Parathyroid adenoma (tissue), 2 donors: ENCODE results near the gene FRMD1.

ENCODE experiments used
- H2AFZ ChIP-seq: fragments of 300-600 bp; sonication (generic); one replicate; pipeline ENCODE4 v1.7.0; 2017; ENCODE audit warnings: antibody characterized with exemption, mild to moderate bottlenecking
- H3K27ac ChIP-seq: fragments of 300-600 bp; sonication (generic); one replicate; pipeline ENCODE4 v1.7.0; 2017
- H3K27me3 ChIP-seq: fragments of 300-600 bp; sonication (generic); one replicate; pipeline ENCODE4 v1.7.0; 2017; ENCODE audit warnings: low read length; ENCODE audit not compliant: control insufficient read depth, insufficient read depth
- H3K36me3 ChIP-seq: fragments of 300-600 bp; sonication (generic); one replicate; pipeline ENCODE4 v1.7.0; 2017; ENCODE audit warnings: low read length; ENCODE audit not compliant: control insufficient read depth, insufficient read depth
- H3K4me1 ChIP-seq: fragments of 300-600 bp; sonication (generic); one replicate; pipeline ENCODE4 v1.7.0; 2017; ENCODE audit warnings: control low read depth
- H3K4me2 ChIP-seq: fragments of 300-600 bp; sonication (generic); one replicate; pipeline ENCODE4 v1.7.0; 2017; ENCODE audit warnings: low read length
- H3K4me3 ChIP-seq: fragments of 300-600 bp; sonication (generic); one replicate; pipeline ENCODE4 v1.7.0; 2017; ENCODE audit warnings: low read depth, low read length
- H3K79me2 ChIP-seq: fragments of 300-600 bp; sonication (generic); one replicate; pipeline ENCODE4 v1.7.0; 2017; ENCODE audit warnings: control low read depth
- H3K9ac ChIP-seq: fragments of 300-600 bp; sonication (generic); one replicate; pipeline ENCODE4 v1.7.0; 2017; ENCODE audit warnings: mild to moderate bottlenecking
- H3K9me3 ChIP-seq: fragments of 300-600 bp; sonication (generic); one replicate; pipeline ENCODE4 v1.7.0; 2017; ENCODE audit warnings: low read length; ENCODE audit not compliant: control insufficient read depth
- CTCF ChIP-seq: fragments of 300-600 bp; sonication (generic); IDR thresholded peaks from one replicate; pipeline ENCODE4 v1.7.0; 2017; ENCODE audit warnings: antibody characterized with exemption, mild to moderate bottlenecking
- donor health status: primary hyperparathyroidism.

The FRMD1 gene

DNA sequence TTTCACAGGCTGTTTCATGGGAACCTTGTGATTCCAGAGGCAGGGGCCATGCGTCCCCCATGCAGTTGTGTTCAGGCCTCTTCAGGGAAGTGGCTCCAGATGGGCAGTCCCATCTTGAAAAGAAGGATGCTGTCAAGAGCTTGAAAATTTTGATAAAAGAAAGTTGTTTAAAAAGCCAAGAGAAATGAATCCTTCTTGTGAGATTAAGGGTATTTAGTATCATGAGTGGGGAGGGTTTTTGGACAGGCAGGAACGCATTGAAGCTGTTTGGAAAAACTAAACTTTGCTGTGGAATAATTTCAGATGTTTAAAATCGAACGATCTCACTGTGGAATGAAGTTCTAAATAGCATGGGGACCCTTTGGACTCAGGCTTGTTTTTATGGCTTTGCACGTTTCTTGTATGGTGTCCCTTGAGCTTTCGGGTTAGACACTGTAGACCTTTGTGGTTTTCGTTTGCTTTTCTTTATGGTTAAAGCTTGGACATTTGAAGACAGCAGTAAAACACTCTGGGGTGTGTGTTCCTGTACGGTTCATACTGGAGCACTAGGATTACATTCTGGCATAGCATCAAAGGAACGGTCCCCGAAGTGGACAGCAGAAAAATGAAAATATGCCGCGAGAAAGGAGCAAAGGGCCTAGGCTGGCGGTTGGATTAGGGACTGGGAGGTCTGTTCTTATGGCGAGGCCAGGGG, 63.4 kb downstream of the FRMD1 start:
- TF ChIP-seq CTCF = no peak
- Histone ChIP-seq H3K27ac (no peak overlapping the region), H3K4me3 (no peak overlapping the region), H3K4me1 (no peaks in the 10 kb centered on the region), H2AFZ (no peak overlapping the region), H3K79me2 (no peaks in the 10 kb centered on the region), H3K36me3 (no peaks in the 10 kb centered on the region), H3K27me3 (no peaks in the 10 kb centered on the region), H3K9me3 (no peaks in the 10 kb centered on the region), H3K9ac (no peak overlapping the region), H3K4me2 (no peak overlapping the region)

DNA sequence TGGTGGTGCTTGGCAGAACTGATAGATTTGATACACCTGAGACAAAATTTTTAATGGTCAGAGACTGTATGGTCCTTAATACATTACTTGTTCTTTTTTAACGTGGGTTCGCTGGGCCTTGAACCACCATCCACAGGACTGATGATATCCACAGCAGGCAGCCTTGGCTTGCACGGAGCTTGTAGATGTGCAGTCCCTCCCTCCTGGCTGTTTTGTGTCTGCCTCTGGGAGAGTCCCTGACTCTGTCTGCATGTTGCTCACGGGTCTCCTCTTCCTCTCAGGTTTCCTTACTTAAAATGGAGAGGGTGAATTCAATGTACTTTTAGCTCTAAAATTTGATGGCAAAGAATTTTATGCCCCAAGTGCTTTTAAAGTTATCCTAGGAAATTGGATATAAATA, 64.0 kb downstream of the FRMD1 start:
- Histone ChIP-seq H3K79me2 (no peaks in the 10 kb centered on the region), H3K9me3 (no peaks in the 10 kb centered on the region), H3K4me1 (no peaks in the 10 kb centered on the region), H3K9ac (no peak overlapping the region), H3K27me3 (no peaks in the 10 kb centered on the region), H2AFZ (no peak overlapping the region), H3K36me3 (no peaks in the 10 kb centered on the region), H3K4me3 (no peak overlapping the region), H3K27ac (no peak overlapping the region), H3K4me2 (no peak overlapping the region)
- TF ChIP-seq CTCF = no peak

DNA sequence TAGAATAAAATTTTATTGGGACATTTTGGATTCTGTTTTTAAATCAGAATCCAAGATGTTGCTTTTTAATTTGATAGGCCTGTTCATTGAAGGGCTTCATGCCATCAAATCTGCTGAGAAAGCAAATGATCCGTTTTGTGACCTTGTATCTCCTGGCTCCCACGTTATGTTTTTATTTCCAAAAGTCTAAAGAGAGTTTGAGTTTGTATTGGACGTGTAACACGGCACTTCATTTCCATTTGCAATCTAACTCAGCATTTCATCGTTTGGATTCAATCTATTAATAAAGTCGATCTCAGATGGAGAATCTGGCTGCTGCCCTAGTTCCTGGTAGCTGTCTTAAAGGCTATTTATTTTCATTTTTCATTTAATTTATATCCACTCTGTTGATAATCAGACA, 64.6 kb downstream of the FRMD1 start:
- Histone ChIP-seq H2AFZ (no peak overlapping the region), H3K36me3 (no peaks in the 10 kb centered on the region), H3K27me3 (no peaks in the 10 kb centered on the region), H3K4me2 (no peak overlapping the region), H3K4me1 (no peaks in the 10 kb centered on the region), H3K9ac (no peak overlapping the region), H3K9me3 (no peaks in the 10 kb centered on the region), H3K27ac (no peak overlapping the region), H3K4me3 (no peak overlapping the region), H3K79me2 (no peaks in the 10 kb centered on the region)
- no peak for TF ChIP-seq CTCF

DNA sequence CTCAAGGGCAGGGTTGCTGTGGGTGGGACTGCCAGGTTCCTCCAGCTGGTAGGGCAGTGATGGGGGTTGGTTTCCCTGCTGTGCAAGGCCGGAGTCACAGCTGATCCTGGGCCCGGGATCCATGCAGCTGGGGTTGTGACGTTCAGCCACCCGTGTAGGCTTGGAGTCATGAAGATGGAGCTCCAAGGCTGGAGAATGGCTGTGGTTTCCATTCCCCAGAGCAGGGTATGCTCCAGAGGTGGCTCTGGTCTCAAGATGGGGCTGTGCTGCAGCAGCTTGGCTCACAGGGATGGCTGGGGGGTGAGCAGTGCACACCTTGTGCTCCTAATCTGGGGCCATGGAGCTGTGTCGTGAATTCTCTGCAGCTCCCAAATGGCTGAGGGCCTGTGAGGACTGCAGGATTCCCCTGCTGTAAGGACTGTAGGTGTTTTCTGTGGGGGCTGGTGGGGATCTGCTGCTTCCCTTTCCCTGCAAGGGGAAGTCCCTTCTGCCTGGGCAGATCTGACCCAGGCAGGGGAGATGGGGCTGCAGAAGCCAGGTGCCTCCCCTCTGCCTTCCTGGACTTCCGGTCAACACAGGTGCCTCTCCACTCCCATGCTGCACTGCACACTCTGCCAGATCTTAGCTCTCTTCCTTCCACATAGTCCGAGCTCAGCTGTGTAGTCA, 65.6 kb downstream of the FRMD1 start:
- Histone ChIP-seq H3K4me2 (no peak overlapping the region), H3K79me2 (no peaks in the 10 kb centered on the region), H3K4me3 (no peak overlapping the region), H3K4me1 (no peaks in the 10 kb centered on the region), H3K36me3 (no peaks in the 10 kb centered on the region), H3K9ac (no peak overlapping the region), H3K27ac (no peak overlapping the region), H3K9me3 (no peaks in the 10 kb centered on the region), H2AFZ (no peak overlapping the region), H3K27me3 (no peaks in the 10 kb centered on the region)
- TF ChIP-seq CTCF = no peak
